GM12878 (cell line): ENCODE data around the gene MAP7. TPM values are rescaled to one million over a fixed set of nuclear protein-coding genes. Genes with fewer than 3 reads are reported as not detected.

Experiments used
- ATAC-seq: fragments of 200-7000 bp; cut with Tn5 transposase; 3 replicates; pipeline ENCODE4 v1.9.1; 2020; ENCODE audit warnings: mild to moderate bottlenecking, moderate library complexity
- BruUV-seq: library from RNA; stranded (reverse); fragments of 400-500 nt; replicated peaks from 2 replicates; lab custom pipeline; 2021; lab: Mats Ljungman, UMichigan
- CTCF ChIA-PET: fragments of 300-600 bp; sonication (Branson Sonifier 250); formaldehyde crosslinking; extraction: SDS; loops from one replicate; lab custom pipeline; 2021; ENCODE audit warnings: inconsistent platforms; lab: Yijun Ruan, JAX
- POLR2A ChIA-PET: fragments of 350-600 bp; formaldehyde crosslinking; extraction: SDS; loops from one replicate; lab custom pipeline; 2021; ENCODE audit warnings: inconsistent platforms; lab: Charles Lee
- RAD21 ChIA-PET: fragments of 300-600 bp; sonication (Branson Sonifier 250); formaldehyde crosslinking; loops from one replicate; lab custom pipeline; 2023; ENCODE audit warnings: antibody characterized with exemption; ENCODE audit not compliant: unreplicated experiment; lab: Charles Lee
- SMC1A ChIA-PET: fragments of 300-600 bp; sonication (Branson Sonifier 250); formaldehyde crosslinking; loops from one replicate; lab custom pipeline; 2023; ENCODE audit not compliant: unreplicated experiment, uncharacterized antibody; lab: Charles Lee
- DNase-seq: peaks from one replicate; pipeline ENCODE4 v3.0.0-alpha.2; 2011; ENCODE audit warnings: low read depth, low spot score
- FAIRE-seq: peaks from 3 replicates; lab custom pipeline; 2011; peaks lifted over from hg19 to GRCh38; lab: Jason Lieb, UNC
- H2AFZ ChIP-seq: 2 replicates; pipeline ENCODE4 v1.6.0; 2011; ENCODE audit warnings: low read depth, low read length, control low read depth; ENCODE audit not compliant: control insufficient read depth
- H3K27ac ChIP-seq: 2 replicates; pipeline ENCODE4 v1.5.1; 2011; ENCODE audit warnings: control low read depth; ENCODE audit not compliant: control insufficient read depth, insufficient read depth
- H3K27me3 ChIP-seq, 2 experiments: replicated peaks in 1 of 2; 2 replicates each; pipeline versions ENCODE4 v1.6.0 to v1.6.1; 2011; ENCODE audit warnings: low read length in 1 of 2; ENCODE audit not compliant: control insufficient read depth in 2 of 2, insufficient read depth in 2 of 2
- H3K36me3 ChIP-seq, 2 experiments: 2 replicates each; pipeline ENCODE4 v1.5.1; 2011; ENCODE audit warnings: low read length in 1 of 2; ENCODE audit not compliant: control insufficient read depth in 2 of 2, insufficient read depth in 2 of 2
- H3K4me1 ChIP-seq: 2 replicates; pipeline ENCODE4 v1.6.1; 2011; ENCODE audit warnings: mild to moderate bottlenecking, low read length, moderate library complexity, mixed read lengths; ENCODE audit not compliant: control insufficient read depth, insufficient read depth
- H3K4me2 ChIP-seq: 2 replicates; pipeline ENCODE4 v1.6.0; 2011; ENCODE audit warnings: control low read depth; ENCODE audit not compliant: control insufficient read depth, insufficient read depth
- H3K4me3 ChIP-seq: fragments of 200-600 bp; sonication (generic); 2 replicates; pipeline ENCODE4 v1.5.1; 2016
- H3K79me2 ChIP-seq: 2 replicates; pipeline ENCODE4 v1.6.0; 2011; ENCODE audit warnings: low read length; ENCODE audit not compliant: control insufficient read depth, insufficient read depth
- H3K9ac ChIP-seq: 2 replicates; pipeline ENCODE4 v1.8.0; 2011; ENCODE audit warnings: low read length, control low read depth, mixed read lengths; ENCODE audit not compliant: control insufficient read depth, insufficient read depth
- H3K9me3 ChIP-seq: replicated peaks from 3 replicates; pipeline ENCODE4 v1.5.1; 2011; ENCODE audit warnings: mild to moderate bottlenecking, low read length; ENCODE audit not compliant: control insufficient read depth, insufficient read depth
- H4K20me1 ChIP-seq: 2 replicates; pipeline ENCODE4 v1.6.0; 2011; ENCODE audit not compliant: control insufficient read depth, insufficient read depth
- ETV6 ChIP-seq, 2 experiments: fragments of 450-650 bp in 1 of 2; IDR thresholded peaks in 1 of 2; conservative IDR thresholded peaks in 1 of 2; 2 replicates each; pipeline ENCODE4 v1.6.1; 2014; ENCODE audit warnings: antibody characterized with exemption in 1 of 2, borderline replicate concordance in 1 of 2, low read depth in 1 of 2, mild to moderate bottlenecking in 1 of 2, moderate library complexity in 1 of 2
- FOXK2 ChIP-seq: fragments of 450-650 bp; IDR thresholded peaks from 2 replicates; pipeline ENCODE4 v1.6.1; 2017; ENCODE audit warnings: mild to moderate bottlenecking, moderate library complexity
- JUND ChIP-seq: IDR thresholded peaks from 2 replicates; pipeline ENCODE4 v1.6.1; 2012; ENCODE audit warnings: low read depth, mild to moderate bottlenecking, low read length, improper control_type of control experiment, moderate library complexity
- MXI1 ChIP-seq: fragments of 150-350 bp; IDR thresholded peaks from 2 replicates; pipeline ENCODE4 v1.6.1; 2011; ENCODE audit warnings: low read depth, mild to moderate bottlenecking, inconsistent platforms, low read length, improper control_type of control experiment
- MYB ChIP-seq: fragments of 150-350 bp; IDR thresholded peaks from 2 replicates; pipeline ENCODE4 v1.6.1; 2014; ENCODE audit warnings: mild to moderate bottlenecking, low read depth, low read length, borderline replicate concordance
- NRF1 ChIP-seq: conservative IDR thresholded peaks from 2 replicates; pipeline ENCODE4 v1.6.1; 2011; ENCODE audit warnings: mild to moderate bottlenecking, low read depth, low read length, improper control_type of control experiment
- PML ChIP-seq: IDR thresholded peaks from 2 replicates; pipeline ENCODE4 v1.6.1; 2012; ENCODE audit warnings: low read length, inconsistent platforms
- RAD51 ChIP-seq: fragments of 450-650 bp; IDR thresholded peaks from 2 replicates; pipeline ENCODE4 v1.6.1; 2016; ENCODE audit warnings: moderate library complexity, mild to moderate bottlenecking, inconsistent platforms
- TCF12 ChIP-seq: IDR thresholded peaks from 2 replicates; pipeline ENCODE4 v1.6.1; 2011; ENCODE audit warnings: low read depth, mild to moderate bottlenecking, low read length
- ZNF207 ChIP-seq: fragments of 450-650 bp; IDR thresholded peaks from 2 replicates; pipeline ENCODE4 v1.6.1; 2014; ENCODE audit warnings: antibody characterized with exemption, mild to moderate bottlenecking, borderline replicate concordance
- ZNF687 ChIP-seq: fragments of 450-650 bp; IDR thresholded peaks from 2 replicates; pipeline ENCODE4 v1.6.1; 2017; ENCODE audit warnings: mild to moderate bottlenecking, moderate library complexity
- WGBS: methylation state at CpG from one replicate; pipeline ENCODE4 v1.1.6; 2016; ENCODE audit warnings: low lambda C conversion rate; ENCODE audit not compliant: insufficient replicate concordance, insufficient coverage; ENCODE audit errors: missing lambda C conversion rate; 5-methylcytosine and 5-hydroxymethylcytosine counted together
- in situ Hi-C: fragments of 300-500 bp; cut with MboI; formaldehyde crosslinking; loops from 9 replicates; pipeline ENCODE4 v1.14.3; 2018; ENCODE audit warnings: mixed read lengths
- intact Hi-C: fragments of 100-400 bp; cut with micrococcal nuclease; formaldehyde crosslinking; loops from one replicate; pipeline ENCODE4 v1.14.2; 2022; ENCODE audit not compliant: unreplicated experiment
- polyA plus RNA-seq, 11 experiments: library from polyadenylated mRNA; depleted of rRNA in 4 of 11; unstranded in 6 of 11; stranded (reverse) in 5 of 11; fragments of >200 nt; fragmentation: Nextera tagmentation in 4 of 11; fragmentation: Illumina TruSeq in 1 of 11; extraction: Ambion mirVana in 4 of 11; extraction: Trizol in 1 of 11; gene quantifications; 1 replicate in 1 of 11; 2 replicates in 10 of 11; pipeline versions ENCODE4 v1.2.1 to v1.2.3, GENCODE V29; 2011 to 2016; ENCODE audit warnings: inconsistent platforms in 2 of 11, missing spikeins in 2 of 11, low read depth in 1 of 11
- total RNA-seq, 4 experiments: library from RNA; depleted of rRNA in 3 of 4; stranded (reverse); fragments of >200 nt in 3 of 4; fragmentation: Illumina TruSeq in 1 of 4; extraction: Trizol in 1 of 4; gene quantifications; 2 replicates each; pipeline versions ENCODE4 v1.2.1 to v1.2.3, GENCODE V29; 2013 to 2021
- TF ChIP-seq, protein P1 (sequence below): IDR thresholded peaks from 2 replicates; pipeline ENCODE4 v1.6.1; 2011; ENCODE audit warnings: mild to moderate bottlenecking, low read depth, low read length, moderate library complexity; ENCODE audit not compliant: insufficient replicate concordance
- TF ChIP-seq, protein P2 (sequence below): IDR thresholded peaks from 2 replicates; pipeline ENCODE4 v1.6.1; 2011; ENCODE audit warnings: low read depth, mild to moderate bottlenecking, low read length, moderate library complexity, borderline replicate concordance; ENCODE audit errors: extremely low read depth
- TF ChIP-seq, protein P3 (sequence below): fragments of 450-650 bp; IDR thresholded peaks from 2 replicates; pipeline ENCODE4 v1.6.1; 2018; ENCODE audit warnings: borderline replicate concordance, mild to moderate bottlenecking; ENCODE audit not compliant: partially characterized antibody

Gene MAP7
- total and polyA plus RNA-seq, 10 of the 15 experiments (the other 5 are each of a cell fraction or from before 2014, with no cell fraction given) = 0.04 to 0.17 (median 0.08) TPM; not detected in 2

DNA sequence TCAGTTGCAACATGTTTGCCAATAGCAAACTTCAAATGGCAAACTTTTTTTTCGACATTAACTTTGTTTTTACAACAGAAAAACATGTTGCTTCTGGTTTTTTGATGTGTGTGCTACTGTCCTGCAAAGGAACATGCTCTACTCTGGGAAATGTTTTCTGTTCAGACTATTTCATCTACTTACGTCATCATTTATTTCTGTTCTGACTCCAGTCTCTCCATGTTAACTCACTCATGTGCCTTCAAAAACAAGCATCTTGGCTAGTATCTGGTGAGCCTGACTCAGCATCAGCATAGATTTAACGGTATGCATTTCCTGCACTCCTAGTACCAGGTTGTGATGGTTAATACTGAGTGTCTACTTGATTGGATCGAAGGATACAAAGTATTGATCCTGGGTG is 36.1 kb upstream of the MAP7 start:
- ChIA-PET SMC1A (interaction anchor here (1.2 kb wide), 1 partner anchor 206 kb away, joined by 4 read pairs; the partner anchor contains the start of gene MAP3K5), CTCF (interaction anchor here (1.2 to 1.5 kb wide), 2 partner anchors 24 to 204 kb away, joined by 3 to 4 read pairs; no protein-coding TSS in a partner anchor), RAD21 (interaction anchor here (0.7 to 1.4 kb wide), 2 partner anchors 206 to 207 kb away, joined by 3 read pairs; partner anchors contain the start of gene MAP3K5), POLR2A (no interaction called here)
- no peak overlapping the region for H3K4me3 ChIP-seq
- H3K27me3 ChIP-seq = no peaks in the 10 kb centered on the region
- no peak overlapping the region for H3K27ac ChIP-seq
- no peak for DNase-seq
- H2AFZ ChIP-seq = no peak overlapping the region
- in situ Hi-C loops (no loop called here), intact Hi-C loops (loop anchor here (10.0 kb wide), 1 partner anchor 339 kb away; the partner anchor contains the start of gene SLC35D3)
- H3K79me2 ChIP-seq = no peaks in the 10 kb centered on the region
- no peak overlapping the region for H3K9ac ChIP-seq
- H3K9me3 ChIP-seq = no peaks in the 10 kb centered on the region
- no TSS peak for BruUV-seq
- H4K20me1 ChIP-seq = no peaks in the 10 kb centered on the region
- FAIRE-seq = no peak
- 98% methylated on average over 4 of the region's 4 CpGs for WGBS
- peaks cover 11 to 23% of the 10 kb centered on the region in 2 experiments for H3K36me3 ChIP-seq
- H3K4me2 ChIP-seq = no peak overlapping the region
- H3K4me1 ChIP-seq = no peaks in the 10 kb centered on the region
- no peak for ATAC-seq
- TF ChIP-seq, protein P1, sequence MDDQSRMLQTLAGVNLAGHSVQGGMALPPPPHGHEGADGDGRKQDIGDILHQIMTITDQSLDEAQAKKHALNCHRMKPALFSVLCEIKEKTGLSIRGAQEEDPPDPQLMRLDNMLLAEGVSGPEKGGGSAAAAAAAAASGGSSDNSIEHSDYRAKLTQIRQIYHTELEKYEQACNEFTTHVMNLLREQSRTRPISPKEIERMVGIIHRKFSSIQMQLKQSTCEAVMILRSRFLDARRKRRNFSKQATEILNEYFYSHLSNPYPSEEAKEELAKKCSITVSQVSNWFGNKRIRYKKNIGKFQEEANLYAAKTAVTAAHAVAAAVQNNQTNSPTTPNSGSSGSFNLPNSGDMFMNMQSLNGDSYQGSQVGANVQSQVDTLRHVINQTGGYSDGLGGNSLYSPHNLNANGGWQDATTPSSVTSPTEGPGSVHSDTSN = no peak
- TF ChIP-seq ETV6 (conservative IDR thresholded peaks at IDR 0.05 in 1 of 2, IDR thresholded peaks at IDR 0.05 in 1 of 2; ENCODE audit: borderline replicate concordance in 1 of 2, low read depth in 1 of 2) (no peak), ZNF687 (no peak), MYB (no peak), ZNF207 (no peak), RAD51 (no peak), TCF12 (no peak), PML (no peak), JUND (no peak), NRF1 (no peak), FOXK2 (no peak), MXI1 (no peak)
- TF ChIP-seq, protein P2, sequence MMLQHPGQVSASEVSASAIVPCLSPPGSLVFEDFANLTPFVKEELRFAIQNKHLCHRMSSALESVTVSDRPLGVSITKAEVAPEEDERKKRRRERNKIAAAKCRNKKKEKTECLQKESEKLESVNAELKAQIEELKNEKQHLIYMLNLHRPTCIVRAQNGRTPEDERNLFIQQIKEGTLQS = no peak
- TF ChIP-seq, protein P3, sequence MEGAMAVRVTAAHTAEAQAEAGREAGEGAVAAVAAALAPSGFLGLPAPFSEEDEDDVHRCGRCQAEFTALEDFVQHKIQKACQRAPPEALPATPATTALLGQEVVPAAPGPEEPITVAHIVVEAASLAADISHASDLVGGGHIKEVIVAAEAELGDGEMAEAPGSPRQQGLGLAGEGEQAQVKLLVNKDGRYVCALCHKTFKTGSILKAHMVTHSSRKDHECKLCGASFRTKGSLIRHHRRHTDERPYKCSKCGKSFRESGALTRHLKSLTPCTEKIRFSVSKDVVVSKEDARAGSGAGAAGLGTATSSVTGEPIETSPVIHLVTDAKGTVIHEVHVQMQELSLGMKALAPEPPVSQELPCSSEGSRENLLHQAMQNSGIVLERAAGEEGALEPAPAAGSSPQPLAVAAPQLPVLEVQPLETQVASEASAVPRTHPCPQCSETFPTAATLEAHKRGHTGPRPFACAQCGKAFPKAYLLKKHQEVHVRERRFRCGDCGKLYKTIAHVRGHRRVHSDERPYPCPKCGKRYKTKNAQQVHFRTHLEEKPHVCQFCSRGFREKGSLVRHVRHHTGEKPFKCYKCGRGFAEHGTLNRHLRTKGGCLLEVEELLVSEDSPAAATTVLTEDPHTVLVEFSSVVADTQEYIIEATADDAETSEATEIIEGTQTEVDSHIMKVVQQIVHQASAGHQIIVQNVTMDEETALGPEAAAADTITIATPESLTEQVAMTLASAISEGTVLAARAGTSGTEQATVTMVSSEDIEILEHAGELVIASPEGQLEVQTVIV = no peak
